BE2C (cell line): ENCODE results near the gene ARID3A.

Experiments used
- DNase-seq: peaks from one replicate; pipeline ENCODE4 v3.0.0-alpha.2; 2020
- H3K27me3 ChIP-seq: fragments of 250-450 bp; sonication (Bioruptor Pico); 2 replicates; pipeline ENCODE4 v1.5.1; 2020; ENCODE audit warnings: mild to moderate bottlenecking
- H3K36me3 ChIP-seq: fragments of 250-450 bp; sonication (Bioruptor Pico); 2 replicates; pipeline ENCODE4 v1.5.1; 2020; ENCODE audit warnings: mild to moderate bottlenecking
- H3K4me1 ChIP-seq: fragments of 250-450 bp; sonication (Bioruptor Pico); 2 replicates; pipeline ENCODE4 v1.5.1; 2020
- H3K4me3 ChIP-seq: 2 replicates; pipeline ENCODE4 v1.5.1; 2011; ENCODE audit warnings: low read depth, low read length
- H3K9me3 ChIP-seq: fragments of 250-450 bp; sonication (Bioruptor Pico); 2 replicates; pipeline ENCODE4 v1.5.1; 2020
- CTCF ChIP-seq: IDR thresholded peaks from 2 replicates; pipeline ENCODE4 v1.5.1; 2012; ENCODE audit warnings: mild to moderate bottlenecking, low read depth, low read length

ARID3A gene

GRCh38 chr19:1014161-1015060 is 88.6 kb downstream of the ARID3A start:
- Histone ChIP-seq H3K27me3 (no peaks in the 10 kb centered on the region), H3K4me3 (no peak overlapping the region), H3K9me3 (no peaks in the 10 kb centered on the region), H3K4me1 (peaks cover 7% of the 10 kb centered on the region), H3K36me3 (peaks cover 52% of the 10 kb centered on the region)
- DNase-seq: no peak
- no peak for TF ChIP-seq CTCF

- TF ChIP-seq CTCF: no peak
- Histone ChIP-seq H3K36me3 (peaks cover 46% of the 10 kb centered on the region), H3K4me3 (no peak overlapping the region), H3K27me3 (no peaks in the 10 kb centered on the region), H3K4me1 (peaks cover 7% of the 10 kb centered on the region), H3K9me3 (no peaks in the 10 kb centered on the region)
- no peak for DNase-seq
Observed at GRCh38 chr19:1015061-1015781, 89.4 kb downstream of the ARID3A start.

- Histone ChIP-seq H3K9me3 (no peaks in the 10 kb centered on the region), H3K27me3 (no peaks in the 10 kb centered on the region), H3K36me3 (peaks cover 38% of the 10 kb centered on the region), H3K4me1 (peaks cover 7% of the 10 kb centered on the region), H3K4me3 (no peak overlapping the region)
- no peak for DNase-seq
- no peak for TF ChIP-seq CTCF
Observed at GRCh38 chr19:1015782-1016646, 90.2 kb downstream of the ARID3A start.

- Histone ChIP-seq H3K4me1 (peaks cover 7% of the 10 kb centered on the region), H3K9me3 (no peaks in the 10 kb centered on the region), H3K36me3 (peaks cover 36% of the 10 kb centered on the region), H3K4me3 (no peak overlapping the region), H3K27me3 (no peaks in the 10 kb centered on the region)
- DNase-seq: no peak
- TF ChIP-seq CTCF: no peak
Observed at GRCh38 chr19:1016647-1017114, 90.8 kb downstream of the ARID3A start.

- no peaks in the 10 kb centered on the region for H3K9me3 ChIP-seq
- no peak overlapping the region for H3K4me3 ChIP-seq
- H3K36me3 ChIP-seq: peaks cover 30% of the 10 kb centered on the region
- TF ChIP-seq CTCF: no peak
- no peak for DNase-seq
- H3K4me1 ChIP-seq: peaks cover 7% of the 10 kb centered on the region
- H3K27me3 ChIP-seq: no peaks in the 10 kb centered on the region
Observed at GRCh38 chr19:1017115-1017905, 91.5 kb downstream of the ARID3A start.
